ENCODE measurements around the gene CRY1. TPM values are rescaled to one million over a fixed set of nuclear protein-coding genes. Genes with fewer than 3 reads are reported as not detected.
A peak's percentile ranks its signal among the peaks of the same experiment; 100 is the strongest.
"Not testable (repeated sequence)": the region's sequence is repeated elsewhere in the genome, so short reads cannot be mapped to it uniquely, and the experiment has no call there.

CRY1 gene
- total RNA-seq, 2 donors from 2014 or later = 11.6 to 12.2 TPM

DNA sequence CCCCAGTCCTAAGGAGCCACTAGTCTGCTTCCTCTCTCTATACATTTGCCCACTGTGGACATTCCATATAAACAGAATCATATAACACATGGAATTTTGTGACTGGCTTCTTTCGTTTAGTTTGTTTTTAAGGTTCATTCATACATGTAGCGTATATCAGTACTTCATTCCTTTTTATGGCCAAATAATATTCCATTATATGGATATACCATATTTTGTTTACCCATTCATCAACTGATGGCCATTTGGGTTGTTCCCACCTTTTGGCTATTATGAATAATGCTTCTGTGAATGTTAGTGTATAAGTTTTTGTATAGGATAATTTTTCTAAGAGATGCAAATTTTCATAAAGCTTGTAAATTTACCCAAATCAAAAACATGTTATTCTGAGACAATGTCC, 4.4 kb downstream of the CRY1 start:
- ATAC-seq = no peak
- DNase-seq = no peak
- intact Hi-C loops (cut with DNase I, micrococcal nuclease) = no loop called here

DNA sequence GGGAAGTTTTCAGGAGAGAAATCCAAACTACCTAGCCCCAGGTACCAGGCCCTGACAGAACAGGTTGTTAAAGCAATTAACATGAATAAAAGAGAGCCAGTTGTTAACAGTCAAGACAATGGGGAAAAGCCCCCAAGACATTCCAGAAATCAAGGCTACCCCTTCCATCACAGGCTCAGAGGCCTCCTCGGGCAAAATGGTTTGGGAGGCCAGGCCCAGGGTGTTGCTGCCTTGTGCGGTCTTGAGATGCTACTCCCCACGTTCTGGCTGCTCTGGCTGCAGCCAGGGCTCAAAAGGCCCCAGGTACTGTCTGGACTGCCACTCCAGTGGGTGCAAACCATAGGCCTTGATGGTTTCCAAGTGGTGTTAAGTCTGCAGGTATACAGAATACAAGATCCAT, 7.0 kb downstream of the CRY1 start:
- DNase-seq (no peak), ATAC-seq (no peak)
- intact Hi-C loops (cut with DNase I, micrococcal nuclease) = no loop called here

DNA sequence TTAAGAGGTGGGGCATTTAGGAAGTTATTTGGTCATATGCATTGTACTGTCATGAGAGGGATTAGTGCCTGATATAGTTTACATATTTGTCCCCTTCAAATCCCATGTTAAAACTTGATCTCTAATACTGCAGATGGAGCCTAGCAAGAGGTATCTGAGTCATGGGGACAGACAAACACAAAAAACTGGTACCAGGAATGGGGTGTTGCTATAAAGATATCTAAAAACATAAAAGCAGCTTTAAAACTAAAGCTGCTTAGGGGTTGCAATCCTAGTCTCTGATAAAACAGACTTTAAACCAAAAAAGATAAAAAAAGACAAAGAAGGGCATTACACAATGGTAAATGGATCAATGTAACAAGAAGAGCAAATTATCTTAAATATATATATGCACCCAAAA, 11.6 kb downstream of the CRY1 start:
- DNase-seq (no peak), ATAC-seq (no peak)
- intact Hi-C loops (cut with DNase I, micrococcal nuclease) = no loop called here

GRCh38 chr12:107080299-107080698, 13.1 kb downstream of the CRY1 start:
- intact Hi-C loops (cut with DNase I, micrococcal nuclease) = no loop called here
- DNase-seq (no peak), ATAC-seq (no peak)

DNA sequence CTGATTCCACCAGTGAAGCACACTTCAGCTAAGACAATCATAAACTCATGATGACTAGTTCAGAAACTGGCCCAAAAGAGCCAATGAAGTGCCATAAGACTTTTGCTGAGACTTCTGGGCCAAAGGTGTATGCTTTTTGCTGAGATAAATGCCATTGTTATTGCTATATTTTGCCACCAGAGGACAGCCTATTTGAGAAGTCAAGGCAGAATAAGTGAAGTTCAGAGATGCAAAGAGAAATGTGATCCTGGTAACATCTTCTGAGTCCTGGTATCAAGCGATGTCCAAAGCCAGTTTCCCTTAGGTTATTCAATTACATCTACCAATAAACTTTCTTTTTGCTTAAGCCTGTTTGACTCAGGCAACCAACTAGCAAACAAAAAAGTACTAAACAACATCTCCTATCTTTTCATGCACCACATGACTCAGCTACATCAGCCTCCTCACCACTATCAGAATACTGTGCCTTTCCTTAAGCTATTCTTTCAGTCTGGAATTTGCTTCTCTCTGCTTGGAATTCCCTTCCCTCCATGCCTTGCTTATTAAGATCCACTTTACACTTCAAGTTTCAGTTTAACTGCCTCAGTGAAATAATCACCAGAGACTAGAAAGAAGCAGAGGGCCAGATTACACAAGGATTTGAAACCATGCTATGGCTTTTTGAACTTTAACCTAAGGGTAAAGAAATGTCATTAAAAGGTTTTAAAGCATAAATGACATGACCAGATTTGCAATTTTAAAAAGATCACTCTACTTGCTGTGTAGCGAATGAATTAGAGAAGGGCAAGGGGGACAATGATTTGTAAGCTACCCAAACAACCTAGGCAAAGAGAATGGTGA, 14.0 kb downstream of the CRY1 start:
- no peak for DNase-seq
- ATAC-seq = peak; percentile 46
- intact Hi-C loops (cut with DNase I, micrococcal nuclease) = no loop called here

DNA sequence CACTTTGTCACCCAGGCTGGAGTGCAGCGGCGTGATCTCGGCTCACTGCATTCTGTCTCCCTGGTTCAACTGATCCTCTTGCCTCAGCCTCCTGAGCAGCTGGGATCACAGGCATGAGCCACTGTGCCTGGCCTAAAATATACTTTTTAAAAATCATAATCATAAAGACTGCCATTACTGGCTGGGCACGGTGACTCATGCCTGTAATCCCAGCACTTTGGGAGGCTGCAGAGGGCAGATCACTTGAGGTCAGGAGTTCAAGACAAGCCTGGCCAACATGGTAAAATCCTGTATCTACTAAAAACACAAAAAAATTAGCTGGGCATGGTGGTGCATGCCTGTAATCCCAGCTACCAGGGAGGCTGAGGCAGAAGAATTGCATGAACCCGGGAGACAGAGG, 20.1 kb downstream of the CRY1 start:
- intact Hi-C loops (cut with DNase I, micrococcal nuclease); ATAC-seq; DNase-seq: not testable (repeated sequence)

DNA sequence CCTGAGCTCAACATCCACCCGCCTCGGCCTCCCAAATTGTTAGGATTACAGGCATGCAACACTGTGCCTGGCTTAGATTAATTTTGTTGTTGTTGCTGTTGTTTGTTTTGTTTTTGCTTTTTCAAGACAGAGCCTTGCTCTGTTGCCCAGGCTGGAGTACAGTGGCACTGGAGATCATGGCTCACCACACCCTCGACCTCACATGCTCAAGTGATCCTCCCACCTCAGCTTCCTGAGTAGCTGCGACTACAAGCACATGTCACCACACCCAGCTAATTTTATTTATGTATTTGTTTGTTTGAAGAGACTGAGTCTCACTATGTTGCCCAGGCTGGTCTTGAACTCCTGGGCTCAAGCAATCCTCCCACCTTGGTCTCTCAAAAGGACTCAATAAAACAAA, 26.7 kb downstream of the CRY1 start:
- intact Hi-C loops (cut with DNase I, micrococcal nuclease) = no loop called here
- no peak for DNase-seq
- ATAC-seq = no peak

DNA sequence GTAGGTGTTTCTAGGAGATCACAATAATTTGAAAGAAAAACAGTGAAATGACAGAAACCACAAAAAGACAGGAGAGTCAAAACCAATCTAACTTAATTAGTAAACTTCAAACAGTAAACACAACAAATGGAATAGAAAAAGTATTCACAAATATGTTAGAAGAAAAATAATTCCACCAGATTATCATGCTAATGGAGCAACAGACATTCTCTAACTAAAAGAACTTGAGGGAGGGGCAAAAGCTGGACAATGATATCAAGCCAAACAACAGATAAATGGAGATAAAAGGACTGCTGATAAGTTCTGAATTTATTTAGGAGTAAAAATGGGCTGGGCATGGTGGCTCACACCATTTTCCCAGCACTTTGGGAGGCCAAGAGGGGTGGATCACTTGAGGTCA, 28.7 kb downstream of the CRY1 start:
- DNase-seq (no peak), ATAC-seq (no peak)
- intact Hi-C loops (cut with DNase I, micrococcal nuclease) = no loop called here

DNA sequence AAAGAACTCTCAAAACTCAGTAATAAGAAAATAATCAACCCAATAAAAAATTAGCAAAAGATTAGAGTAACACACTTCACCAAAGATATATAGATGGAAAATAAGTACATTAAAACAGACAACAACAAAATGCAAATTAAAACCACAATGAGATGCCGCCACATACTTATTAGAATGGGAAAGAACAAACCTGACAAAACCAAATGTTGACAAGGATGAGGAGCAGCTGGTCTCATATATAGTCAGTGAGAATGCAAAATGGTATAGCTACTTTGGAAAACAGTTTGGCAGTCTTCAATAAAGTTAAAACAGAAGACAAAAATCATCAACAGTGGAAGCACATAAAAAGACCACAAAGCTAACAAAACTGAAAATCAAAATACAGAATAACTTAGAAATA, 29.1 kb downstream of the CRY1 start:
- DNase-seq = no peak
- intact Hi-C loops (cut with DNase I, micrococcal nuclease) = no loop called here
- ATAC-seq = no peak

DNA sequence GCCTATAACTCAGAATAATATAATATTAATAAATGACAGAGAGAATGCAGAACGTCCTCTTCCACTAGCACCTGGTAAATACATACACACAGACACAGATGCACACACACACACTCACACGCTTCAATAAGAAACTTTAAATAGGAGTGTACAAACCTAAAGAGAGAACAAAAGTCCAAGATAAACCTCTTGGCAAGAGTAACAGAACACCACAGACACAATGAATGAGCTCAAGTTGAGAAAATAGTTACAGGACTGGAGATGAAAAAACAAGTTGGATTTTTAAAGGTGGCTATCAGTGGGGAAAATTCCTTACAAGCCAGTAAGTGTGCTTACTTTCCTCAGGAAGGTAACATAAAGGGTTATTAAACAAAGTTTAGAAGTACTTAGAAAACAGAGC, 35.2 kb downstream of the CRY1 start:
- DNase-seq (no peak), ATAC-seq (no peak)
- intact Hi-C loops (cut with DNase I, micrococcal nuclease) = no loop called here

DNA sequence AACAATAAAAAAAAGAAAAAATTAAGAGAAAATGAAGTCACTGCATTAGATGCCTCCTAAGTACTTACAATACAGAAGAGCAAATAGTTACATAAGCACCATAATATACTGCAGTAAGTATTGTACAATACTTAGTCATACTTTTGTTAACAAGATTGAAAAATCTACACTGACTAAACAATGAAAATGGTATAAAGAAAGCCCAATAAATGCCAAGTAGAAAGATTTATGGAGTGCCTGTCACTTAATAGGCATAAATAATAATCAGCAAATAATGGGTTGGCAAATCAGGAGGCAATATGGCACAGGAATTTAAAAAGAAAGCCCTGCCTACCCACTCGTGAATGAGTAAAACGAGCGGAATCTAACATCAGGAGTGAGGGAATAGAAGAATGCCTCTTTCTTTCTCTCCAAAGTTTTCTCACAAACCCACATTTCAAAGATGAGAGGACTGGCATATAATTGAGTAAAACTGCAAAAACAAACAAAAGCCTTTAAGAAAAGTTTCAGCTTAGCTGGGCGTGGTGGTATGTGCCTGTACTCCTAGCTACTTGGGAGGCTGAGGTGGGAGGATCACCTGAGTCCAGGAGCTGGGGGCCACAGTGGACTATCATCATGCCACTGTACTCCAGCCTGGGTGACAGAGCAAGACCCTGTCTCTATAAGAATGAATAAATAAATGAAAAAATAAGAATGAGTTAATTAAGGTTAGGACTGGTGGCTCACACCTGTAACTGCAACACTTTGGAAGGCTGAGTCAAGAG, 36.1 kb downstream of the CRY1 start:
- DNase-seq = no peak
- intact Hi-C loops (cut with DNase I, micrococcal nuclease) = no loop called here
- ATAC-seq = no peak

DNA sequence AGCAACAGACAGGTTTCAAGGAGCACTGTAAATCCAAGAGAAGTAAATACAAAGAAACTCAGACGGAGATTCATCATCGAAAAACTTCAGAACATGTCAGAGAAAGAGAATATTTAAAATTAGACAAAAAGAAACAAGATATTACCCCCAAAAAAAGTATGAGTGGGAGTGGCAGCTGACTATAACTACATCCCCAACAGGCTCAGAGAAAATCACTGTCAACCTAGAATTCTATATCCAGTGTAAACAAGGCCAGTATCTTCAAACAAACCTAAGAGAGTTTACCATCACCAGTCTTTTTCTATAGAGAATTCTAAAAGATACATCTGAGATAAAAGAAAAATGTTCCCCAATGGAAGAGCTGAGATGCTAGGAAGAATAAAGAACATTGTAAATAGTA, 39.6 kb downstream of the CRY1 start:
- intact Hi-C loops (cut with DNase I, micrococcal nuclease) = no loop called here
- ATAC-seq (no peak), DNase-seq (no peak)

DNA sequence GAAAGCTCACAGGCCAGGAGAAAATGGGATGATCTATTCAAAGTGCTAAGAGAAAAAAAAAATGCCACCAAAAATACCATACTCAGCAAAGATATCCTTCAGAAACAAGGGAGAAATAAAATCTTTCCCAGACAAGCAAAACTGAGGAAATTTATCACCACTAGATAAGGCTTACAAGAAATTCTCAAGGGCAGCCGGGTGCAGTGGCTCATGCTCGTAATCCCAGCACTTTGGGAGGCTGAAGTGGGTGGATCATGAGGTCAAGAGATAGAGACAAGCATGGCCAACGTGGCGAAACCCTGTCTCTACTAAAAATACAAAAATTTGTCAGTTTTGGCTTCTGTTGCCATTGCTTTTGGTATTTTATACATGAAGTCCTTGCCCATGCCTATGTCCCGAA, 48.2 kb downstream of the CRY1 start:
- no peak for DNase-seq
- no peak for ATAC-seq
- intact Hi-C loops (cut with DNase I, micrococcal nuclease) = no loop called here

DNA sequence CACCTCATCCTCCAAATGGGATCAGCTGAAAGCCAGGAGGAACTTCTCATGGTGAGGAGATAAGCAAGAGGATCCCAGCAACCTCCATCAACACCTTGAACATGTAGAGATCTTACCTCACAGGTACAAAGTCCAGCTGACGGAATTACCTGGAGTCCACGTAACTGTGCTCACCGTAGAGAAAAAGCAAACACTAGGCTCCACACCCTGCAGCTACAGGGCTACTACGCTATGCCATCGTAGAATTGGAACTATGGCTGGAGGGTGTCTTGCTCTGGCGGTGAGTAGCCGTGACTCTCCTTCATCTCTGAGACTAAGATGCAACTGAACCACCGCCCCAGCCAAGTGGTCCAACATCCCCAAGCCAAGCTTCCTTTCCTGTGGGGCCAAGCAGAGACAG, 50.5 kb downstream of the CRY1 start:
- ATAC-seq (peak; percentile 100), DNase-seq (peak; percentile 31 to 56)
- intact Hi-C loops (cut with DNase I, micrococcal nuclease) = no loop called here

GRCh38 chr12:107035733-107036132, 57.6 kb downstream of the CRY1 start:
- DNase-seq (no peak), ATAC-seq (no peak)
- intact Hi-C loops (cut with DNase I, micrococcal nuclease) = no loop called here

DNA sequence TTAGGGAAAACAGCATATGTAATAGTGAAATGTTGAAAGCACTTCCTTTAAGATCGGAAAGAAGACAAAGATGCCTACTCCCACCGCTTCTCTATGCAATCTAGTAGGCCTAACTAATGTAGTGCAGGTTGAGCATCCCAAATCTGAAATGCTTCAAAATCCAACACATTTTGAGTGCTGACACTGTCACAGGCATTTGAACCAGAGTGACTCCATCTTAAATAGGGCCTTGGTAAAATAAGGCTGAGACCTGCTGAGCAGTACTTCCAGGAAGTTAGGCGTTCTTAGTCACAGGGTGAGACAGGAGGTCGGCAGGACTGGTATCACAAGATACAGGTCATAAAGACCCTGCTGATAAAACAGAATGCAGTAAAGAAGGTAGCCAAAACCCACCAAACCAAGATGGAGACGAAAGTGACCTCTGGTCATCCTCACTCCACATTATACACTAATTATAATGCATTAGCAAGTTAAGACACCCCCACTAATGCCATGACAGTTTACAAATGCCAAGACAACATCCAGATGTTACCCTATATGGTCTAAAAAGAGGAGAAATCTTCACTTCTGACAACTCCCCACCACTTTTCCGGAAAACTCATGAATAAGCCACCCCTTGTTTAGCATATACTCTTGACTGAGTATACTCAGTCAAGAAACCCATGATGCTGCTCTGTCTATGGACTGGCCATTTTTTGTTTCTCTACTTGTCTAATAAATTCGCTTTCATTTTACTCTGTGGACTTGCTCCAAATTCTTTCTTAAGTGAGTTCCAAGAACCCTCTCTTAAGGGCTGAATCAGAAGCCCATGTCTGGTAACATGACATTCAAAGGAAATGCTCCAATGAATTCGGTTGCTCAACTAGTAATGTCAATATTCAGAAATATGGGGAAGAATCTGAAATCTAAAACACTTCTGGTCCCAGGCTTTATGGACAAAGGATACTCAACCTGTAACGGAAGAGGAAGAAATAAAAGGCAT, 59.3 kb downstream of the CRY1 start:
- intact Hi-C loops (cut with DNase I, micrococcal nuclease) = no loop called here
- ATAC-seq (no peak), DNase-seq (no peak)

GRCh38 chr12:107032266-107032665, 61.1 kb downstream of the CRY1 start:
- intact Hi-C loops (cut with DNase I, micrococcal nuclease) = no loop called here
- no peak for DNase-seq
- ATAC-seq = no peak

DNA sequence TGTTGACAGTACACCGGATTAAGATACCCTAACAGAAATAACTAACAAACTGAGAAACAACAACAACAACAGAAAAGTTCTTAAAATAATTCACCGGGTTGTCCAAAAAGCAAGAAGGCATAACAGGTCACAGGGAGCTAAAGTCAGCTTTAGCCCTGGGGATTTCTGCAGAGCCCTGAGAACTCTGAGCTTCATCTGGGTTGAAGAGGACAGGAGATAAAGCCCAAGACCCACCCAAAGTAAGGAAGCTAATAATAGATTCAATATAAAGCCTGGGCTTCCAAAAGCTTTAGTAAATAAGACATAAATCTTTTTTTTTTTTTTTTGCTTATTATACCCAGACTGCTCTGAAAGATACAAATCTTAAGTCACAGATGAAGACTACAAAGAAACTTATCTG, 62.3 kb downstream of the CRY1 start:
- intact Hi-C loops (cut with DNase I, micrococcal nuclease) = no loop called here
- ATAC-seq = no peak
- DNase-seq = no peak

GRCh38 chr12:107029081-107029480, 64.3 kb downstream of the CRY1 start:
- intact Hi-C loops (cut with DNase I, micrococcal nuclease) = no loop called here
- DNase-seq (no peak), ATAC-seq (no peak)

Measured in left colon (tissue), 2 donors.